Smooth muscle cell (in vitro differentiated cells): ENCODE measurements around the gene ATP6V1G2. TPM values are rescaled to one million over a fixed set of nuclear protein-coding genes. Genes with fewer than 3 reads are reported as not detected.

ENCODE experiments used
- DNase-seq: peaks from one replicate; lab custom pipeline; 2025; ENCODE audit not compliant: unreplicated experiment; lab: John Stamatoyannopoulos, UW
- H2AFZ ChIP-seq: fragments of 200-600 bp; sonication (generic); 2 replicates; pipeline ENCODE4 v1.6.0; 2016; ENCODE audit warnings: antibody characterized with exemption, low read depth, mild to moderate bottlenecking
- H3F3A ChIP-seq: fragments of 200-600 bp; sonication (generic); 2 replicates; pipeline ENCODE4 v1.6.0; 2017; ENCODE audit warnings: antibody characterized with exemption, low read depth
- H3K27ac ChIP-seq: fragments of 200-600 bp; sonication (generic); 2 replicates; pipeline ENCODE4 v1.5.1; 2016; ENCODE audit warnings: low read depth, mild to moderate bottlenecking
- H3K27me3 ChIP-seq: fragments of 200-600 bp; sonication (generic); 2 replicates; pipeline ENCODE4 v1.6.1; 2016; ENCODE audit warnings: low read depth, mild to moderate bottlenecking
- H3K36me3 ChIP-seq: fragments of 200-600 bp; sonication (generic); 2 replicates; pipeline ENCODE4 v1.5.1; 2016; ENCODE audit warnings: low read depth
- H3K4me1 ChIP-seq: fragments of 200-600 bp; sonication (generic); 2 replicates; pipeline ENCODE4 v1.5.1; 2016; ENCODE audit warnings: low read depth
- H3K4me2 ChIP-seq: fragments of 200-600 bp; sonication (generic); 2 replicates; pipeline ENCODE4 v1.6.0; 2016; ENCODE audit warnings: mild to moderate bottlenecking
- H3K4me3 ChIP-seq: fragments of 200-600 bp; sonication (generic); 2 replicates; pipeline ENCODE4 v1.5.1; 2016; ENCODE audit warnings: mild to moderate bottlenecking
- H3K79me2 ChIP-seq: fragments of 200-600 bp; sonication (generic); 2 replicates; pipeline ENCODE4 v1.6.0; 2016; ENCODE audit warnings: low read depth, mild to moderate bottlenecking
- H3K9ac ChIP-seq: fragments of 200-600 bp; sonication (generic); 2 replicates; pipeline ENCODE4 v1.6.0; 2016; ENCODE audit warnings: low read depth
- H3K9me3 ChIP-seq: fragments of 200-600 bp; sonication (generic); replicated peaks from 2 replicates; pipeline ENCODE4 v1.5.1; 2016; ENCODE audit warnings: low read depth
- H4K20me1 ChIP-seq: fragments of 200-600 bp; sonication (generic); 2 replicates; pipeline ENCODE4 v1.6.0; 2016; ENCODE audit warnings: low read depth
- WGBS: methylation state at CpG from one replicate; pipeline ENCODE4 v1.1.7; 2016; ENCODE audit warnings: low lambda C conversion rate; 5-methylcytosine and 5-hydroxymethylcytosine counted together
- polyA plus RNA-seq: library from polyadenylated mRNA; unstranded; fragments of >200 nt; fragmentation: Nextera tagmentation; extraction: Ambion mirVana; gene quantifications from 2 replicates; pipeline ENCODE4 v1.2.1, GENCODE V29; 2016
- total RNA-seq: library from RNA; depleted of rRNA; stranded (reverse); fragments of >200 nt; gene quantifications from 2 replicates; pipeline ENCODE4 v1.2.3, GENCODE V29; 2014
- TF ChIP-seq, protein P1 (sequence below): fragments of 200-600 bp; sonication (generic); IDR thresholded peaks from 2 replicates; pipeline ENCODE4 v1.5.1; 2017; ENCODE audit warnings: borderline replicate concordance, mild to moderate bottlenecking, antibody characterized with exemption; ENCODE audit not compliant: insufficient read depth, poor library complexity, severe bottlenecking

The ATP6V1G2 gene
- total and polyA plus RNA-seq, 2 experiments from 2014 or later, result 1.0 to 2.4 TPM

DNA sequence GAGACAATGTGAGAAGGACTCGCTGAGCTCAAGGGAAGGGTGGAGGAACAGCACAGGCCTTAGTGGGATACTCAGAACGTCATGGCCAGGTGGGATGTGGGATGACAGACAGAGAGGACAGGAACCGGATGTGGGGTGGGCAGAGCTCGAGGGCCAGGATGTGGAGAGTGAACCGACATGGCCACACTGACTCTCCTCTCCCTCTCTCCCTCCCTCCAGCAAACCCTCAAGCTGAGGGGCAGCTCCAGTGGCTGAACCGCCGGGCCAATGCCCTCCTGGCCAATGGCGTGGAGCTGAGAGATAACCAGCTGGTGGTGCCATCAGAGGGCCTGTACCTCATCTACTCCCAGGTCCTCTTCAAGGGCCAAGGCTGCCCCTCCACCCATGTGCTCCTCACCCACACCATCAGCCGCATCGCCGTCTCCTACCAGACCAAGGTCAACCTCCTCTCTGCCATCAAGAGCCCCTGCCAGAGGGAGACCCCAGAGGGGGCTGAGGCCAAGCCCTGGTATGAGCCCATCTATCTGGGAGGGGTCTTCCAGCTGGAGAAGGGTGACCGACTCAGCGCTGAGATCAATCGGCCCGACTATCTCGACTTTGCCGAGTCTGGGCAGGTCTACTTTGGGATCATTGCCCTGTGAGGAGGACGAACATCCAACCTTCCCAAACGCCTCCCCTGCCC is 30.6 kb upstream of the ATP6V1G2 start:
- 96% methylated on average over 19 of the region's 19 CpGs for WGBS
- Histone ChIP-seq H3K4me3 (no peak overlapping the region), H3F3A (no peaks in the 10 kb centered on the region), H3K27ac (no peak overlapping the region), H3K9me3 (no peaks in the 10 kb centered on the region), H4K20me1 (no peaks in the 10 kb centered on the region), H3K79me2 (no peaks in the 10 kb centered on the region), H3K4me2 (no peak overlapping the region), H3K27me3 (no peaks in the 10 kb centered on the region), H3K9ac (no peak overlapping the region), H3K36me3 (no peaks in the 10 kb centered on the region), H3K4me1 (no peaks in the 10 kb centered on the region), H2AFZ (no peak overlapping the region)
- DNase-seq, result no peak
- TF ChIP-seq, protein P1, sequence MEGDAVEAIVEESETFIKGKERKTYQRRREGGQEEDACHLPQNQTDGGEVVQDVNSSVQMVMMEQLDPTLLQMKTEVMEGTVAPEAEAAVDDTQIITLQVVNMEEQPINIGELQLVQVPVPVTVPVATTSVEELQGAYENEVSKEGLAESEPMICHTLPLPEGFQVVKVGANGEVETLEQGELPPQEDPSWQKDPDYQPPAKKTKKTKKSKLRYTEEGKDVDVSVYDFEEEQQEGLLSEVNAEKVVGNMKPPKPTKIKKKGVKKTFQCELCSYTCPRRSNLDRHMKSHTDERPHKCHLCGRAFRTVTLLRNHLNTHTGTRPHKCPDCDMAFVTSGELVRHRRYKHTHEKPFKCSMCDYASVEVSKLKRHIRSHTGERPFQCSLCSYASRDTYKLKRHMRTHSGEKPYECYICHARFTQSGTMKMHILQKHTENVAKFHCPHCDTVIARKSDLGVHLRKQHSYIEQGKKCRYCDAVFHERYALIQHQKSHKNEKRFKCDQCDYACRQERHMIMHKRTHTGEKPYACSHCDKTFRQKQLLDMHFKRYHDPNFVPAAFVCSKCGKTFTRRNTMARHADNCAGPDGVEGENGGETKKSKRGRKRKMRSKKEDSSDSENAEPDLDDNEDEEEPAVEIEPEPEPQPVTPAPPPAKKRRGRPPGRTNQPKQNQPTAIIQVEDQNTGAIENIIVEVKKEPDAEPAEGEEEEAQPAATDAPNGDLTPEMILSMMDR, result no peak

DNA sequence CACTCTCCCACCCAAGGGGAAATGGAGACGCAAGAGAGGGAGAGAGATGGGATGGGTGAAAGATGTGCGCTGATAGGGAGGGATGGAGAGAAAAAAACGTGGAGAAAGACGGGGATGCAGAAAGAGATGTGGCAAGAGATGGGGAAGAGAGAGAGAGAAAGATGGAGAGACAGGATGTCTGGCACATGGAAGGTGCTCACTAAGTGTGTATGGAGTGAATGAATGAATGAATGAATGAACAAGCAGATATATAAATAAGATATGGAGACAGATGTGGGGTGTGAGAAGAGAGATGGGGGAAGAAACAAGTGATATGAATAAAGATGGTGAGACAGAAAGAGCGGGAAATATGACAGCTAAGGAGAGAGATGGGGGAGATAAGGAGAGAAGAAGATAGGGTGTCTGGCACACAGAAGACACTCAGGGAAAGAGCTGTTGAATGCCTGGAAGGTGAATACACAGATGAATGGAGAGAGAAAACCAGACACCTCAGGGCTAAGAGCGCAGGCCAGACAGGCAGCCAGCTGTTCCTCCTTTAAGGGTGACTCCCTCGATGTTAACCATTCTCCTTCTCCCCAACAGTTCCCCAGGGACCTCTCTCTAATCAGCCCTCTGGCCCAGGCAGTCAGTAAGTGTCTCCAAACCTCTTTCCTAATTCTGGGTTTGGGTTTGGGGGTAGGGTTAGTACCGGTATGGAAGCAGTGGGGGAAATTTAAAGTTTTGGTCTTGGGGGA is 29.7 kb upstream of the ATP6V1G2 start:
- no peaks in the 10 kb centered on the region for H3F3A ChIP-seq
- no peaks in the 10 kb centered on the region for H3K79me2 ChIP-seq
- no peak for DNase-seq
- H3K9ac ChIP-seq, result no peak overlapping the region
- no peaks in the 10 kb centered on the region for H3K27me3 ChIP-seq
- H4K20me1 ChIP-seq, result no peaks in the 10 kb centered on the region
- no peaks in the 10 kb centered on the region for H3K4me1 ChIP-seq
- 75% methylated on average over 8 of the region's 8 CpGs for WGBS
- H3K27ac ChIP-seq, result no peak overlapping the region
- H3K36me3 ChIP-seq, result no peaks in the 10 kb centered on the region
- no peak overlapping the region for H3K4me3 ChIP-seq
- H3K4me2 ChIP-seq, result no peak overlapping the region
- no peak overlapping the region for H2AFZ ChIP-seq
- TF ChIP-seq, protein P1, result no peak
- H3K9me3 ChIP-seq, result no peaks in the 10 kb centered on the region

DNA sequence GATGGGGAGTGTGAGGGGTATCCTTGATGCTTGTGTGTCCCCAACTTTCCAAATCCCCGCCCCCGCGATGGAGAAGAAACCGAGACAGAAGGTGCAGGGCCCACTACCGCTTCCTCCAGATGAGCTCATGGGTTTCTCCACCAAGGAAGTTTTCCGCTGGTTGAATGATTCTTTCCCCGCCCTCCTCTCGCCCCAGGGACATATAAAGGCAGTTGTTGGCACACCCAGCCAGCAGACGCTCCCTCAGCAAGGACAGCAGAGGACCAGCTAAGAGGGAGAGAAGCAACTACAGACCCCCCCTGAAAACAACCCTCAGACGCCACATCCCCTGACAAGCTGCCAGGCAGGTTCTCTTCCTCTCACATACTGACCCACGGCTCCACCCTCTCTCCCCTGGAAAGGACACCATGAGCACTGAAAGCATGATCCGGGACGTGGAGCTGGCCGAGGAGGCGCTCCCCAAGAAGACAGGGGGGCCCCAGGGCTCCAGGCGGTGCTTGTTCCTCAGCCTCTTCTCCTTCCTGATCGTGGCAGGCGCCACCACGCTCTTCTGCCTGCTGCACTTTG is 29.0 kb upstream of the ATP6V1G2 start, which contains the start of gene TNF:
TNF (plus strand) TSS at position 231 of the 567 bp plus-strand sequence; CDS start at position 408, 177 bp downstream.
- 85% methylated on average over 19 of the region's 19 CpGs for WGBS
- H3K9ac ChIP-seq, result no peak within 1 kb of the TSS
- no peak for DNase-seq
- H4K20me1 ChIP-seq, result no peaks in the 10 kb centered on the region
- H3K4me1 ChIP-seq, result no peaks in the 10 kb centered on the region
- no peak within 1 kb of the TSS for H3K4me3 ChIP-seq
- TF ChIP-seq, protein P1, result no peak
- no peaks in the 10 kb centered on the region for H3K36me3 ChIP-seq
- no peak within 1 kb of the TSS for H2AFZ ChIP-seq
- H3K27me3 ChIP-seq, result no peaks in the 10 kb centered on the region
- no peaks in the 10 kb centered on the region for H3F3A ChIP-seq
- no peak within 1 kb of the TSS for H3K4me2 ChIP-seq
- H3K9me3 ChIP-seq, result no peaks in the 10 kb centered on the region
- H3K27ac ChIP-seq, result no peak within 1 kb of the TSS
- no peaks in the 10 kb centered on the region for H3K79me2 ChIP-seq
